G401.6 (cell line): Measurements from ENCODE around the gene PKP4.

Experiments used
- FAIRE-seq: peaks from 2 replicates; lab custom pipeline; 2012; peaks lifted over from hg19 to GRCh38; lab: Jason Lieb, UNC

The PKP4 gene

GRCh38 chr2:158651358-158652057 is 194.8 kb downstream of the PKP4 start:
- FAIRE-seq = no peak

GRCh38 chr2:158655628-158656027 is 198.9 kb downstream of the PKP4 start:
- no peak for FAIRE-seq

GRCh38 chr2:158656492-158657229 is 199.9 kb downstream of the PKP4 start:
- FAIRE-seq = no peak

- no peak for FAIRE-seq
These were observed 201.6 kb downstream of the PKP4 start for GRCh38 chr2:158658396-158658795.

GRCh38 chr2:158659483-158659882 is 202.7 kb downstream of the PKP4 start:
- no peak for FAIRE-seq

GRCh38 chr2:158661231-158661630 is 204.5 kb downstream of the PKP4 start:
- FAIRE-seq = no peak

GRCh38 chr2:158662421-158662820 is 205.7 kb downstream of the PKP4 start:
- FAIRE-seq = no peak

- FAIRE-seq = no peak
These were observed 207.0 kb downstream of the PKP4 start for GRCh38 chr2:158663796-158664195.

- FAIRE-seq = no peak
These were observed 208.2 kb downstream of the PKP4 start for GRCh38 chr2:158664987-158665386.

- no peak for FAIRE-seq
These were observed 209.0 kb downstream of the PKP4 start for GRCh38 chr2:158665536-158666302.

GRCh38 chr2:158666969-158667368 is 210.2 kb downstream of the PKP4 start:
- no peak for FAIRE-seq

GRCh38 chr2:158667586-158667985 is 210.8 kb downstream of the PKP4 start:
- FAIRE-seq = no peak

- no peak for FAIRE-seq
These were observed 211.4 kb downstream of the PKP4 start for GRCh38 chr2:158668001-158668765.

GRCh38 chr2:158670292-158670691 is 213.5 kb downstream of the PKP4 start:
- FAIRE-seq = no peak

GRCh38 chr2:158671360-158672245 is 214.9 kb downstream of the PKP4 start:
- FAIRE-seq = no peak

GRCh38 chr2:158676295-158676694 is 219.5 kb downstream of the PKP4 start:
- no peak for FAIRE-seq

GRCh38 chr2:158676696-158677095 is 219.9 kb downstream of the PKP4 start:
- FAIRE-seq = no peak

- no peak for FAIRE-seq
These were observed 220.8 kb downstream of the PKP4 start for GRCh38 chr2:158677542-158677941.

- FAIRE-seq = no peak
These were observed 225.1 kb downstream of the PKP4 start for GRCh38 chr2:158681816-158682215.

GRCh38 chr2:158685646-158686045 is 228.9 kb downstream of the PKP4 start:
- FAIRE-seq = no peak

GRCh38 chr2:158686210-158686691 is 229.5 kb downstream of the PKP4 start:
- FAIRE-seq = no peak
